ENCODE measurements around the gene FOXC1.

Gene FOXC1

GRCh38 chr6:1609648-1610496, at the start of gene FOXC1:
Gene FOXC1, plus strand, starts transcription at chr6:1609915. Its CDS starts 531 bp downstream, at chr6:1610446.
- peak; percentile 70 for DNase-seq (ENCODE audit: low read depth)

- no peak for DNase-seq (ENCODE audit: low read depth)
Observed at GRCh38 chr6:1560281-1561058, 49.2 kb upstream of the FOXC1 start.

- DNase-seq (ENCODE audit: low read depth) = no peak
Observed at GRCh38 chr6:1561355-1561754, 48.4 kb upstream of the FOXC1 start.

GRCh38 chr6:1562171-1562955, 47.4 kb upstream of the FOXC1 start:
- no peak for DNase-seq (ENCODE audit: low read depth)

GRCh38 chr6:1569377-1569776, 40.3 kb upstream of the FOXC1 start:
- DNase-seq (ENCODE audit: low read depth) = no peak

GRCh38 chr6:1570848-1571247, 38.9 kb upstream of the FOXC1 start:
- no peak for DNase-seq (ENCODE audit: low read depth)

GRCh38 chr6:1572892-1573291, 36.8 kb upstream of the FOXC1 start:
- DNase-seq (ENCODE audit: low read depth) = no peak

- no peak for DNase-seq (ENCODE audit: low read depth)
Observed at GRCh38 chr6:1574083-1574761, 35.5 kb upstream of the FOXC1 start.

GRCh38 chr6:1574890-1575209, 34.9 kb upstream of the FOXC1 start:
- DNase-seq (ENCODE audit: low read depth) = no peak

GRCh38 chr6:1575210-1576041, 34.3 kb upstream of the FOXC1 start:
- DNase-seq (ENCODE audit: low read depth) = no peak

- DNase-seq (ENCODE audit: low read depth) = no peak
Observed at GRCh38 chr6:1576166-1576565, 33.5 kb upstream of the FOXC1 start.

- DNase-seq (ENCODE audit: low read depth) = no peak
Observed at GRCh38 chr6:1576711-1577110, 33.0 kb upstream of the FOXC1 start.

GRCh38 chr6:1577146-1577680, 32.5 kb upstream of the FOXC1 start:
- no peak for DNase-seq (ENCODE audit: low read depth)

- DNase-seq (ENCODE audit: low read depth) = no peak
Observed at GRCh38 chr6:1577896-1578745, 31.6 kb upstream of the FOXC1 start.

GRCh38 chr6:1579096-1579495, 30.6 kb upstream of the FOXC1 start:
- no peak for DNase-seq (ENCODE audit: low read depth)

- DNase-seq (ENCODE audit: low read depth) = no peak
Observed at GRCh38 chr6:1580109-1580508, 29.6 kb upstream of the FOXC1 start.

- DNase-seq (ENCODE audit: low read depth) = no peak
Observed at GRCh38 chr6:1580585-1580984, 29.1 kb upstream of the FOXC1 start.

GRCh38 chr6:1581120-1581991, 28.4 kb upstream of the FOXC1 start:
- DNase-seq (ENCODE audit: low read depth) = no peak

GRCh38 chr6:1584146-1584545, 25.6 kb upstream of the FOXC1 start:
- no peak for DNase-seq (ENCODE audit: low read depth)

Measured in GM04503 (cell line).